ENCODE data around the gene AMN.

AMN gene

GRCh38 chr14:102971836-102972606, 49.6 kb downstream of the AMN start:
- no peak overlapping the region for H3K4me3 ChIP-seq (ENCODE audit: low read depth, low read length)
- no peak for TF ChIP-seq CTCF (IDR thresholded peaks at IDR 0.05; ENCODE audit: low read depth, low read length)

DNA sequence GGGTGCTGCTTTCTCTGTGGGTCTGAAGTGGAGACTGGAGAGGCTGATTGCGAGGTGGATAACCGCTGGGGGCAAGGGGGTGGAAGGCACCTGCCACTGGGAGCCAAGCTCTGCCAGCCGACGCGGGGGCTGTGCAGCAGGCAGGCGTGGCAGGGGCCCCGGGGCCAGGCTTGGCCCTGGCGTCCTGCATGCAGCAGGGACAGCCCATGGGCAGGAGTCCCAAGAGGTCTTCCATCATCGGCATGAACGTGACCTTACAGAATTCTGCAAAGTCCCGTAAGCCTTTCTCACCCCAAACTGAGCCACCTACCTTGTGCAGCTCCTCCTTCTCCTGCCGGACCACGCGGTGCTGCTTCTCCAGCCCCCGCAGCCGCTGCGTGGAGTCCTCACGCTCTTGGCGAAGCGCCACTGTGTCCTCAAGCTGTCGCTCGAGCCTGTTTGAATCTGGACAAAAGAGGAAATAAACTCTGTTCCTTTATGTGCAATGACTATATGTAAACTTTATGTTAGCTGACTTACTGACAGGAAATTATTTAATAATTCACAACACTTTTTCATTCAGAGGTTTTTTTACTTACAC, 51.3 kb downstream of the AMN start:
- TF ChIP-seq CTCF (IDR thresholded peaks at IDR 0.05; ENCODE audit: low read depth, low read length) = no peak
- H3K4me3 ChIP-seq (ENCODE audit: low read depth, low read length) = no peak overlapping the region

DNA sequence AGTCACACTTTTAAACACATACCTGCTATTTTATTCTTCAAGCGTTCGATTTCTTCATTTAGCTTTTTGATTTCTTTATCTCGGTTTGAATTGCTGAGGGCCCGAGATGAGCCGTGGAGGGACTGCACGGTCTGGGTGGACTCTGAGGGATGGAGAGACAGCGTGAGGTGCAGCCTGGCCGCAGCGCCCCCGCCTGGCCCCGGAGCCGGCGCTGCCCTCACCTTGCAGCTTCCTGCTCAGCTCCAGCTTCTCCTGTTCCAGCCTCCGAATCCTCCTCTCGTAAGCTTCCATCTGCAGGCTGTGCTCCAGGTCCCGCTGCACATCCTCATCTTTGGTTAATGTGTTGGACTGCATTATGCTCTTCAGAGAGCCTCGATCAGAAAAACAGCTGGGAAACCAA, 53.2 kb downstream of the AMN start:
- TF ChIP-seq CTCF (IDR thresholded peaks at IDR 0.05; ENCODE audit: low read depth, low read length) = no peak
- H3K4me3 ChIP-seq (ENCODE audit: low read depth, low read length) = no peak overlapping the region

- TF ChIP-seq CTCF (IDR thresholded peaks at IDR 0.05; ENCODE audit: low read depth, low read length) = no peak
- no peak overlapping the region for H3K4me3 ChIP-seq (ENCODE audit: low read depth, low read length)
Measured at GRCh38 chr14:102977475-102977874, 55.0 kb downstream of the AMN start.

DNA sequence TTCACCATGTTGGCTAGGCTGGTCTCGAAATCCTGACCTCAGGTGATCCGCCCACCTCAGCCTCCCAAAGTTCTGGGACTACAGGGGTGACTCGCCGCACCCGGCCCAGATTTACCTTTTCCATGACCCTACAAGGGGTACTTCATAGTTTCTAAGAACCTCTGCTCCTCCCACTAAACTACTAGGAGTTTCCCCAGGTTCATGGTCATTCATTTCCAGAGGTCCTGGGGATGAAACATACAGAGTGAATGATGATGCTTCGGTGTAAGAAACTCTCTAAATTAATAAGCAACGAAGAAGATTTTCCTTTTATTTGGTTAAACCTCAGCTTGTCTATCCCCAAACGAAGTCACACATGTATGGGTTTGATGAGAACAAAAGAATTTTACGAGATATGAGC, 56.9 kb downstream of the AMN start:
- no peak for TF ChIP-seq CTCF (IDR thresholded peaks at IDR 0.05; ENCODE audit: low read depth, low read length)
- H3K4me3 ChIP-seq (ENCODE audit: low read depth, low read length) = no peak overlapping the region

- no peak overlapping the region for H3K4me3 ChIP-seq (ENCODE audit: low read depth, low read length)
- no peak for TF ChIP-seq CTCF (IDR thresholded peaks at IDR 0.05; ENCODE audit: low read depth, low read length)
Measured at GRCh38 chr14:102980409-102980810, 57.9 kb downstream of the AMN start.

Data from WI38 (cell line).